BLaER1 (cell line): ENCODE results near the gene RGS19.
"Not testable (repeated sequence)": the region's sequence is repeated elsewhere in the genome, so short reads cannot be mapped to it uniquely, and the experiment has no call there.

ENCODE experiments used
- H3K27ac ChIP-seq: shearing (Covaris generic); formaldehyde crosslinking; 2 replicates; pipeline ENCODE4 v1.8.1; 2022
- H3K27me3 ChIP-seq: shearing (Covaris generic); formaldehyde crosslinking; 2 replicates; pipeline ENCODE4 v1.8.1; 2022
- H3K36me3 ChIP-seq: shearing (Covaris generic); formaldehyde crosslinking; 2 replicates; pipeline ENCODE4 v1.8.1; 2022
- H3K4me1 ChIP-seq: shearing (Covaris generic); formaldehyde crosslinking; 2 replicates; pipeline ENCODE4 v1.8.1; 2022
- H3K4me2 ChIP-seq: shearing (Covaris generic); formaldehyde crosslinking; 2 replicates; pipeline ENCODE4 v1.8.1; 2022
- H3K4me3 ChIP-seq: shearing (Covaris generic); formaldehyde crosslinking; 2 replicates; pipeline ENCODE4 v1.8.1; 2022
- H3K9ac ChIP-seq: shearing (Covaris generic); formaldehyde crosslinking; 2 replicates; pipeline ENCODE4 v1.8.1; 2022
- H3K9me3 ChIP-seq: shearing (Covaris generic); formaldehyde crosslinking; 2 replicates; pipeline ENCODE4 v1.8.1; 2022
- H4K20me1 ChIP-seq: shearing (Covaris generic); formaldehyde crosslinking; 2 replicates; pipeline ENCODE4 v1.8.1; 2022
- Cebpa-rat ChIP-seq: shearing (Covaris generic); IDR thresholded peaks from 2 replicates; pipeline ENCODE4 v1.8.1; 2022

The RGS19 gene, protein sequence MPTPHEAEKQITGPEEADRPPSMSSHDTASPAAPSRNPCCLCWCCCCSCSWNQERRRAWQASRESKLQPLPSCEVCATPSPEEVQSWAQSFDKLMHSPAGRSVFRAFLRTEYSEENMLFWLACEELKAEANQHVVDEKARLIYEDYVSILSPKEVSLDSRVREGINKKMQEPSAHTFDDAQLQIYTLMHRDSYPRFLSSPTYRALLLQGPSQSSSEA

DNA sequence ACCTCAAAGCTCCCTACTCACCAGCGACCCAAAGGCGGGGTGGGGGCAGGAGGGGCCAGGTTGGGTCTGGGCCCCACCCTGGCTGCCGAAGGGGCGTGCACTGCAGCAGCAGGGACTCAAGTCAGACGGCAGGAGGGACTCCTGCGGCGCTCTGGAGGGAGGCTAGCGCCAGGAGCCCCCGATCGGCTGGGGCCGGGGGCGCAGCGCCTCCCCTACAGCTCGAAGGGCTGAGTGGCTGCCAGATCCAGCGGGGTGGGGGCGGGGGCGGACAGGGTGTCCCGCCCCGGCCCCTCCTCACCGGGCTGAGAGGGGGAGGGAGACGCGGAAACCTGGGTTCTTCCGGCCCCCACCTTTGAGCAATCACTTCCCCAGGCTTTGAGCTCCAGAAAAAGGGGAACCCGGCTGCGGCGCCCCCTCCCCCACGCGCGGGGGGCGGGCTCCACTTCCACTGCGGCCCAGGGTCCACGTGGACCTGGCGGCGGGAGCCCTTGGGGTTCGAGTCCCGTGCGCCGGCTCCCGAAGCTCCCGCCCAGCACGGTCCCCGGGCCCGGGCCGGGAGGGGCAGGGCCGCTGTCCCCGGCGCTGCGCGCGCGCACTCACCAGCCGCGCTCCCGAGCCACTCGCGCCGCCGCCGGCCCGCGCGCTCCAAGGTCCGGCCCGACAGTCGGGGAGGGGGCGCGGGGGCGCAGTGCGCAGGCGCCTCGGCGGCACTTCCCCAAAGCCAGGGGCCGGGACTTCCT is at the start of gene RGS19:
RGS19 (minus strand) TSS at position 246 of the 740 bp plus-strand sequence. CDS start 2,632 bp downstream, outside the sequence.
- H4K20me1 ChIP-seq = peaks cover 7% of the 10 kb centered on the region

DNA sequence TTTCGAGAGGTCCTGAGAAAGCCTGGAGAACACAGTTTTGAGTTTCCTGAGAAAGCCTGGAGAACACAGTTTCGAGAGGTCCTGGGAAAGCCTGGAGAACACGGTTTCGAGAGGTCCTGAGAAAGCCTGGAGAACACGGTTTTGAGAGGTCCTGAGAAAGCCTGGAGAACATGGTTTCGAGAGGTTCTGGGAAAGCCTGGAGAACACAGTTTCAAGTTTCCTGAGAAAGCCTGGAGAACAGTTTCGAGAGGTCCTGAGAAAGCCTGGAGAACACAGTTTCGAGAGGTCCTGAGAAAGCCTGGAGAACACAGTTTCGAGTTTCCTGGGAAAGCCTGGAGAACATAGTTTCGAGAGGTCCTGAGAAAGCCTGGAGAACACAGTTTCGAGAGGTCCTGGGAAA is 44.2 kb upstream of the RGS19 start:
- not testable (repeated sequence) for H3K27ac ChIP-seq, H3K4me2 ChIP-seq, H4K20me1 ChIP-seq, H3K36me3 ChIP-seq, H3K27me3 ChIP-seq, H3K9me3 ChIP-seq, H3K4me3 ChIP-seq, H3K9ac ChIP-seq
- peaks cover 25% of the 10 kb centered on the region for H3K4me1 ChIP-seq

More for the DNA sequence above, at the start of gene RGS19:
- H3K36me3 ChIP-seq = peaks cover 8% of the 10 kb centered on the region
- H3K4me1 ChIP-seq = peaks cover 87% of the 10 kb centered on the region
- peaks cover 16% of the 10 kb centered on the region for H3K27me3 ChIP-seq
- H3K4me2 ChIP-seq = peak within 1 kb of the TSS; percentile 99
- peak within 1 kb of the TSS; percentile 92 for H3K9ac ChIP-seq
- peak within 1 kb of the TSS; percentile 86 for H3K4me3 ChIP-seq
- peak within 1 kb of the TSS; percentile 96 for H3K27ac ChIP-seq
- no peak for TF ChIP-seq Cebpa-rat
- no peaks in the 10 kb centered on the region for H3K9me3 ChIP-seq

DNA sequence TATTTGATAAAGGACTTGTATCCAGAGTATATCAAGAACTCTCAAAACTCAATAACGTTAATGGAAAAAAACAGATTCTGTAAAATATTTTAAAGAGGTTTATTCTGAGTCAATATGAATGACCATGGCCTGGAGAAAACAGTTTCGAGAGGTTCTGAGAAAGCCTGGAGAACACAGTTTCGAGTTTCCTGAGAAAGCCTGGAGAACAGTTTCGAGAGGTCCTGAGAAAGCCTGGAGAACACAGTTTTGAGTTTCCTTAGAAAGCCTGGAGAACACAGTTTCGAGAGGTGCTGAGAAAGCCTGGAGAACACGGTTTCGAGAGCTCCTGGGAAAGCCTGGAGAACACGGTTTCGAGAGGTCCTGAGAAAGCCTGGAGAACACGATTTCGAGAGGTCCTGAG is 43.6 kb upstream of the RGS19 start:
- not testable (repeated sequence) for H3K9me3 ChIP-seq, H3K4me2 ChIP-seq, H3K27ac ChIP-seq, H3K9ac ChIP-seq, H3K36me3 ChIP-seq, H3K4me3 ChIP-seq, H3K27me3 ChIP-seq, H4K20me1 ChIP-seq
- H3K4me1 ChIP-seq = peaks cover 25% of the 10 kb centered on the region

DNA sequence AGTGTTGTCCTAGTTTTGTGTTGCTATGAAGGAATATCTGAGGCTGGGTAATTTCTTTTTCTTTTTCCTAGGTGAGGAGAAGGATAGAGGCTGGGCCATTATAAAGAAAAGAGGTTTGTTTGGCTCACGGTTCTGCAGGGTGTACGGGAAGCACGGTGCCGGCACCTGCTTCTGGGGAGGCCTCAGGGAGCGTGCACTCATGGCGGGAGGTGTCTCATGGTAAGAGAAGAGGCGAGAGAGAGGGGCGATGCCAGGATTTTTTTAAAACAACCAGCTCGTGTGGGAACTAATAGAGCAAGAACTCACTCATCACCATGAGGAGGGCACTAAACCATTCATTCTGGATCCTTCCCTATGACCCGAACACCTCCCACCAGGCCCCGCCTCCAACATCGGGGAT is 42.3 kb upstream of the RGS19 start:
- TF ChIP-seq Cebpa-rat = no peak
- peak overlapping the region; percentile 73 for H3K4me2 ChIP-seq
- peak overlapping the region; percentile 53 for H3K9ac ChIP-seq
- H3K9me3 ChIP-seq = no peaks in the 10 kb centered on the region
- H3K27ac ChIP-seq = no peak overlapping the region
- no peak overlapping the region for H3K4me3 ChIP-seq
- H4K20me1 ChIP-seq = no peaks in the 10 kb centered on the region
- H3K36me3 ChIP-seq = no peaks in the 10 kb centered on the region
- H3K4me1 ChIP-seq = peaks cover 25% of the 10 kb centered on the region
- H3K27me3 ChIP-seq = no peaks in the 10 kb centered on the region

DNA sequence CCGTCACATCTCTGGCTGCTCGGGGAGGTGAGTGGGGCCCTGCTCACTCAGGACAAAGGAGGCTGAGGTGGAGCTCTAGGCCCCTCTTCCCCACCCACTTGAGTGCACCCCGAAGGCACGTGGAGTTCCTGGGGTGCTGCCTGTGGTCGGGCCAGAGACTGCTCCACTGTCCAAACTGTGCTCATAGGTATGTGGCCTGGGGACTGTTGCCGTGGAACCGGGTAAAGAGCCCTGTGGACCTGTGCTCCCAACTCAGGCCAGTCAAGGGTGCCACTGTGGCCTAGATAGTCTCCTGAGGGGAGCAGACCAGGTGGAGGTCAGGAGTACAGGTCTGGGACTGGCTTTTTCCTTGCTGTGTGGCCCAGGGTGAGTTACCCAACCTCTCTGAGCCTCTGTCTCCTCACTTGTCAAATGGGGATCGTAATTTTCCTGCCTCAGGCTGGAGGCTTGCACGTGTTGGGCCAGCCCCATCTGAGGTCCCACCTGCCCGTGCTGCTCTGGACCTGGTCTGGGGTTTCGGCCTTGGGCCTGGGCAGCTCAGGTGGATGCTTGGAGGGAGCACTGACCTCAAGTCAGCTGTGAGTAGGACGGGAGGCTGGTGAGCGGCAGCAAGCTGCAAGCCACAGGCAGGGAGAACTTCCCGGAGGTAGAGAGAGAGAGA is 40.5 kb upstream of the RGS19 start:
- peak overlapping the region; percentile 63; the same call in 1 of the 2 replicates for H3K9ac ChIP-seq
- H3K4me3 ChIP-seq = peak overlapping the region; percentile 48
- H3K4me2 ChIP-seq = peak overlapping the region; percentile 73
- no peaks in the 10 kb centered on the region for H4K20me1 ChIP-seq
- TF ChIP-seq Cebpa-rat = no peak
- peaks cover 25% of the 10 kb centered on the region for H3K4me1 ChIP-seq
- H3K27me3 ChIP-seq = no peaks in the 10 kb centered on the region
- no peaks in the 10 kb centered on the region for H3K9me3 ChIP-seq
- peak overlapping the region; percentile 44; the same call in 1 of the 2 replicates for H3K27ac ChIP-seq
- H3K36me3 ChIP-seq = no peaks in the 10 kb centered on the region

DNA sequence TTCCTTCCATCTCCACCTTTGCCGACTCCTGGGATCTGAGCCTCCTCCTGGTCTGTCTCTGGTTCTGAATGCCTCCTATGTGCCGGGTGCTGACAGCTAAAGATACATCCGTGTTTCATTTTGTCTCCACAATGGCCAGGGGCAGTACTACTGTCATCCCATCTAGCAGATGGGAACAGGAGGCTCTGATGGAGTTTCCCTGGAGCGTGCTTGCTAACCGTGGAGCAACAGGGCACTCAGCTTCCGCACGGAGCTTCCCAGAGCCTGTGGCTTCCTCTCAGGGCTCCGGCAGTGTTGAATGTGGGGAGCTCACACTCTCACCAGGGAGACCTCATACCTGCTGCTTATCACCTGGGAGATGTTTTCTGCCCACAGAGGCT is 40.0 kb upstream of the RGS19 start:
- peak overlapping the region; percentile 73 for H3K4me2 ChIP-seq
- H3K36me3 ChIP-seq = no peaks in the 10 kb centered on the region
- H3K9ac ChIP-seq = no peak overlapping the region
- H3K27ac ChIP-seq = no peak overlapping the region
- no peaks in the 10 kb centered on the region for H3K9me3 ChIP-seq
- H3K4me1 ChIP-seq = peaks cover 25% of the 10 kb centered on the region
- TF ChIP-seq Cebpa-rat = no peak
- no peaks in the 10 kb centered on the region for H3K27me3 ChIP-seq
- no peaks in the 10 kb centered on the region for H4K20me1 ChIP-seq
- no peak overlapping the region for H3K4me3 ChIP-seq

DNA sequence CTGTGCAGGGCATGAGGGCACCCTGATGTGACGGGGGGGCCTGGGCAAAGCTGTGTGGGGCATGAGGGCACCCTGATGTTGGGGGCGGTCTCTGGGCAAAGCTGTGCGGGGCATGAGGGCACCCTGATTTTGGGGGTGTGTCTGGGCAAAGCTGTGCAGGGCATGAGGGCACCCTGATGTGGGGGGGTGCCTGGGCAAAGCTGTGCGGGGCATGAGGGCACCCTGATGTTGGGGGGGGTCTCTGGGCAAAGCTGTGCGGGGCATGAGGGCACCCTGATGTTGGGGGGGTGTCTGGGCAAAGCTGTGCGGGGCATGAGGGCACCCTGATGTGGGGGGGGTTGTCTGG is 38.1 kb upstream of the RGS19 start:
- H3K9me3 ChIP-seq, H3K27ac ChIP-seq, H3K4me2 ChIP-seq, H3K36me3 ChIP-seq, H4K20me1 ChIP-seq, H3K9ac ChIP-seq, H3K27me3 ChIP-seq, H3K4me3 ChIP-seq: not testable (repeated sequence)
- peaks cover 41% of the 10 kb centered on the region for H3K4me1 ChIP-seq

DNA sequence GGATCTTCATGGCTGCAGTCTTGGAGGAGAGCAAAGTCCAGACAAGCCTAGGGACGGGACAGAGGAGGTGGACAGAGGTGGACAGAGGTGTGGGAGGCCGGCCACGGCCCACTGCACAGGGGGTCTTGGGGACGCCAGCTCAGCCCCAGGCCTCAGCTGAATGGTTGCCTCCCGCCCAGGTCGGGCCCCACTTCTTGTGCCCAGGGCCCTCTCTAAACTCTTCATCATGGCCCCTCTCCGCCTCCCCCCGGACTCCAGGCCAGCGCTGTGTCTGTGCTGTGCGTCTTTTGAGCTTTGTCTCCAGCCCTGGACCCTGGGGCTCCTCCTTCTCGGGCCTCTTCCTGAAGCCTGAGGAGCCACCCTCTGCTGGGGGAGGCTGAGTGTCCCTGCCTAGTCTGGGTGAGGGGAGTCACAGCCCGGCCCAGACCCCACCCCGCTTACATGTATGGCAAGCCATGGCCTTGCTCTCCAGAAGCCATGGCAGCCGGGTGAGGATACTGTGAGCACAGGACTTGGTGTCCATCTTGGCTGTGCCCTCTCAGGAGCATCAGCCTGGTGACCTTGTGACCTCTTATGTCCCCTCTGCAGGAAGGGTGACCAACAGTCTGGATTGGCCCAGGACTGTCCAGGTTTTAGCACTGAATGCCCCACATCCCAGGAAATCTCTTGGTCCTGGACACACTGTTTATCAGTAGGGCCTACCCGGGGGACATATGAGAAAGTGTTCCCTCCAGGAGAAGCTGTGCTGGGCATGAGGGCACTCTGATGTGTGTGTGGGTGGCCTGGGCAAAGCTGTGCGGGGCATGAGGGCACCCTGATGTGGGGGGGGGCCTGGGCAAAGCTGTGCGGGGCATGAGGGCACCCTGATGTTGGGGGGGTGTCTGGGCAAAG is 37.5 kb upstream of the RGS19 start:
- no peaks in the 10 kb centered on the region for H4K20me1 ChIP-seq
- H3K36me3 ChIP-seq = no peaks in the 10 kb centered on the region
- no peaks in the 10 kb centered on the region for H3K27me3 ChIP-seq
- no peak overlapping the region for H3K9ac ChIP-seq
- H3K4me3 ChIP-seq = no peak overlapping the region
- H3K9me3 ChIP-seq = no peaks in the 10 kb centered on the region
- TF ChIP-seq Cebpa-rat = no peak
- peaks cover 47% of the 10 kb centered on the region for H3K4me1 ChIP-seq
- no peak overlapping the region for H3K4me2 ChIP-seq
- H3K27ac ChIP-seq = no peak overlapping the region

DNA sequence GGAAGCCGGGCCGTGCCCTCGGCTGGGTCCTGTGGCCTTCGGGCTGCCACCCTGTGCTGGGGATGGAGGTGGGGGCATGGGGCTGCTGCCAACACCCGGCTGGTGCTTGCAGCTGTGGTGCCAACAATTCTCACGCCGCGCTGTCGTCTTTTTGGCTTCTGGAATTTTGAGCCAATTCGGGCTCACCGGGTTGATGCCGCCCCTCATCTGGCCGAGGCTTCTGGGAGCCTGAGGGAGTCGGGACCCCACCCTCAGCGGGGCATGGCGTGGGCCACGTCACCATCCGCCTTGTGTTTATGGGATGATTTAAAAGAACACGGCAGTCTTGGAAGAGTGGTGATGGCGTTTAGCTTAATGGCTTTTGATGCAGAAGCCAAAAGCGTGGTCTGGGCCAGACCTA is 36.7 kb upstream of the RGS19 start:
- no peak overlapping the region for H3K27ac ChIP-seq
- no peak overlapping the region for H3K4me2 ChIP-seq
- H4K20me1 ChIP-seq = no peaks in the 10 kb centered on the region
- H3K36me3 ChIP-seq = no peaks in the 10 kb centered on the region
- H3K4me3 ChIP-seq = no peak overlapping the region
- H3K27me3 ChIP-seq = no peaks in the 10 kb centered on the region
- H3K9me3 ChIP-seq = no peaks in the 10 kb centered on the region
- H3K4me1 ChIP-seq = peaks cover 47% of the 10 kb centered on the region
- no peak overlapping the region for H3K9ac ChIP-seq
- TF ChIP-seq Cebpa-rat = no peak
